HUES48 (cell line): ENCODE data around the gene NUP35.
"Not testable (repeated sequence)": the region's sequence is repeated elsewhere in the genome, so short reads cannot be mapped to it uniquely, and the experiment has no call there.

Experiments
- H3K27ac ChIP-seq: one replicate; pipeline ENCODE4 v1.7.0; 2013; ENCODE audit warnings: low read depth, low read length, inconsistent platforms
- H3K27me3 ChIP-seq: 2 replicates; pipeline ENCODE4 v1.6.1; 2013; ENCODE audit warnings: mild to moderate bottlenecking, low read length; ENCODE audit not compliant: control insufficient read depth, insufficient read depth
- H3K36me3 ChIP-seq: 2 replicates; pipeline ENCODE4 v1.6.1; 2013; ENCODE audit warnings: low read length; ENCODE audit not compliant: control insufficient read depth, insufficient read depth
- H3K4me1 ChIP-seq: 2 replicates; pipeline ENCODE4 v1.6.1; 2013; ENCODE audit warnings: mild to moderate bottlenecking, low read length; ENCODE audit not compliant: control insufficient read depth, insufficient read depth
- H3K4me3 ChIP-seq: 2 replicates; pipeline ENCODE4 v1.5.1; 2013; ENCODE audit warnings: mild to moderate bottlenecking, low read depth, low read length
- H3K9ac ChIP-seq: 2 replicates; pipeline ENCODE4 v1.6.1; 2013; ENCODE audit warnings: mild to moderate bottlenecking, low read depth, low read length, moderate library complexity
- H3K9me3 ChIP-seq: 2 replicates; pipeline ENCODE4 v1.6.1; 2013; ENCODE audit warnings: low read length; ENCODE audit not compliant: control insufficient read depth, insufficient read depth

Gene NUP35

DNA sequence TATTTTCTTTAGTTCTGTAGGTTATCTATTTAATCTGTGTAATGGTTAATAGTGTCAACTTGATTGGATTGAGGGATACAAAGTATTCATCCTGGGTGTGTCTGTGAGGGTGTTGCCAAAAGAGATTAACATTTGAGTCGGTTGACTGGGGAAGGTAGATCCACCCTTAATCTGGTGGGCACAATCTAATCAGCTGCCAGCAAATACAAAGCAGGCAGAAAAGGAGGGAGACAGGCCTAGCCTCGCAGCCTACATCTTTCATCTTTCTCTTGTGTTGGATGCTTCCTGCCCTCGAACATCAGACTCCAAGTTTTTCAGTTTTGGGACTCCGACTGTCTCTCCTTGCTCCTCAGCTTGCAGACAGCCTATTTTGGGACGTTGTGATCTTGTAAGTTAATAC, 42.7 kb downstream of the NUP35 start:
- H3K36me3 ChIP-seq = peaks cover 32% of the 10 kb centered on the region
- H3K27me3 ChIP-seq, H3K4me1 ChIP-seq, H3K27ac ChIP-seq, H3K4me3 ChIP-seq, H3K9me3 ChIP-seq, H3K9ac ChIP-seq: not testable (repeated sequence)

DNA sequence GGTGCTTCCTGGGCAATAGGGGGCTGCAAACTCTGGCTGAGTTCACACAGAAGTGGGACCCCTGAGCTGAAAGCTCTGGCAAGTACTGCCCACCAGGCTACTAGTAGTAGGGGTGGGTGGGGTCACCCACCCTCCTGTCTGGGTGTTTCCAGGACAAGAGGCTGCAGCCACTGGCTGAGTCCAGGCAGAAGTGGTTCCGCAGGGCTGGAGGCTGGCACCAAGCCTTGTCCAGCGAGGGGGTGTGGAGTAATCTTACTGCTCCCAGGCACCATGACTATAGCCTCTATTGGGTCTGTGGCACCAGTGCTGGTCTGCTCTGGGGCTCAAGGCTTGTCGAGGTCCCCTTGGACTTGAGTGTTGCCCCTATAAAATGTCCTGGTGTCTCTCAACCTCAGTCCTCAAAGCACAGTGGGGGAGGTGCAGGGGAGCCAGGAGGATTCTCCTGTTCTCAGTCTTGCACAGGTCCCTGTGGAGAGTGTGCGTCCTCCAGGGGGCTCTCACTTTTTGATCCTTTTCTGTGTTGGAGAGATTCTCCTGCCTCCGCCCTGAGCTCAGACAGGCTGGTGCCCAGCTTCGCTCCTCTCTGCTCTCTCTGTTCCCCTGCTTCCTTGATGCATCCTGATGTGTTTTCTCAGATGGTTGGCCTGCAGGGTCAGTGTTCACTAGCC, 48.1 kb downstream of the NUP35 start:
- H3K4me3 ChIP-seq = no peak overlapping the region
- no peaks in the 10 kb centered on the region for H3K4me1 ChIP-seq
- no peak overlapping the region for H3K27ac ChIP-seq
- no peaks in the 10 kb centered on the region for H3K27me3 ChIP-seq
- H3K9me3 ChIP-seq = no peaks in the 10 kb centered on the region
- H3K36me3 ChIP-seq = 0 out of 2 replicates have a peak, but pooled peaks cover 8% of the 10 kb centered on the region
- H3K9ac ChIP-seq = no peak overlapping the region

DNA sequence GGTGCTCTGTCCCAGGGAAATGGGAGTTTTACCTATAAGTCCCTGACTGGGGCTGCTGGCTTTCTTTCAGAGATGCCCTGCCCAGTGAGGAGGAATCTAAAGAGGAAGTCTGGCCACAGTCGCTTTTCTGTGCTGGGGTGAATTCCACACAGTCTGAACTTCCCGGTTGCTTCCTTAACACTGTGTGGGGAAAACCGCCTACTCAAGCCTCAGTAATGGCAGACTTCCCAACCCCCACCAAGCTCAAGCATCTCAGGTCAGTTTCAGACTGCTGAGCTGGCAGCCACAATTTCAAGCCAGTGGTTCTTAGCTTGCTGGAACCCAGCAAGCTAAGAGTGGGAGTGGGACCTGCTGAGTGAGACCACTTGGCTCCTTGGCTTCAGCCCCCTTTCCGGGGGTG, 54.9 kb downstream of the NUP35 start:
- no peaks in the 10 kb centered on the region for H3K27me3 ChIP-seq
- H3K4me3 ChIP-seq = no peak overlapping the region
- no peak overlapping the region for H3K9ac ChIP-seq
- H3K4me1 ChIP-seq = no peaks in the 10 kb centered on the region
- H3K27ac ChIP-seq = no peak overlapping the region
- peaks cover 51% of the 10 kb centered on the region for H3K36me3 ChIP-seq
- peaks cover 11% of the 10 kb centered on the region for H3K9me3 ChIP-seq

DNA sequence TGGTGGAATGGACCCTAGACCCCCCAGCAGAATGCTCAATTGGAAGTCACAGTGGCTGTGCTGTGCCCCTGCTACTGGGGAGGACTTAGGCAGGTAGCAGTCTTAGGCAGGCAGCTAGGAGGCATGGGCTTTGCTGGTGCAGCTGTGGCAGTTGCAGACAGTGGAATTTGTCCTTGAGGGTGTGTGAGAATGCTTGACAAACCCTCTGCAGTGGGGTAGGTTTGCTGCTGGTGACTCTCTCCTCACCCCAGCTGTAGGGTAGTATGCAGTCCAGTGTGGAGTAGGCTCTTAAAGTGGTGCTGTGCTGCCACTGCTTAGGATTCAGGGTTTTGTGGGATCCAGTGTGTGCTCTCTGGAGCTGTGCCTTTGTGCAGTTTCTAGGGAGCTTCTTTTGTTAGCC, 61.3 kb downstream of the NUP35 start:
- peaks cover 78% of the 10 kb centered on the region for H3K36me3 ChIP-seq
- H3K9ac ChIP-seq = no peak overlapping the region
- H3K4me1 ChIP-seq = no peaks in the 10 kb centered on the region
- H3K9me3 ChIP-seq = peaks cover 11% of the 10 kb centered on the region
- H3K4me3 ChIP-seq = no peak overlapping the region
- no peaks in the 10 kb centered on the region for H3K27me3 ChIP-seq
- no peak overlapping the region for H3K27ac ChIP-seq

DNA sequence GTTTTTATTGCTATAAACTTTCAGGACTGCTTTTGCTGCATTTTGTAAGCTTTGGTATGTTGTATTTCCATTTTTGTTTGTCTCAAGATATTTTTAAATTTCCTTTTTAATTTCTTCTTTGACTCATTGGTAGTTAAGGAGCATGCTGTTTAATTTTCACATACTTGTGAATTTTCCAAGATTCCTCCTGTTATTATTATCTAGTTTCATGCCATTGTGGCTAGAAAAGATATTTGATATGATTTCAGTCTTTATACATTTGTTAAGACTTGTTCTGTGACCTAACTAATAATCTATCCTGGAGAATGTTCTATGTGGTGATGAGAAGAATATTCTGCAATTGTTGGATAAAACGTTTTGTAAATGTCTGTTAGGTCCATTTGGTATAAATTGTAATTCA, 62.1 kb downstream of the NUP35 start:
- Histone ChIP-seq H3K9me3 (peaks cover 11% of the 10 kb centered on the region), H3K36me3 (peaks cover 76% of the 10 kb centered on the region), H3K27ac (no peak overlapping the region), H3K4me3 (no peak overlapping the region), H3K4me1 (no peaks in the 10 kb centered on the region), H3K9ac (no peak overlapping the region), H3K27me3 (no peaks in the 10 kb centered on the region)

DNA sequence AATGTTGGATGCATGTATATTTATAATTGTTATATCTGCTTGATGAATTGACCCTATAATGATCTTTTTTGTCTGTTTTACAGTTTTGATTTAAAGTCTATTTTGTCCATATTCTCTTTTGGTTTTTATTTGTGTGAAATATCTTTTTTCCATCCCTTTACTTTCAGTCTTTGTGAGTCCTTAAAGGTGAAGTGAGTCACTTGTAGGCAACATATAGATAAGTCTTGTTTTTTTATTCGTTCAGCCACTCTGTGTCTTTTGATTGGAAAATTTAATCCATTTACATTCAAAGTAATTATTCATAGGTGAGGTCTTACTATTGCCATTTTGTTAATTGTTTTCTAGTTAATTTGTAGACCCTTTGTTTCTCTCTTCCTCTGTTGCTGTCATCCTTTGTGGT, 62.5 kb downstream of the NUP35 start:
- Histone ChIP-seq H3K36me3 (peaks cover 76% of the 10 kb centered on the region), H3K27ac (no peak overlapping the region), H3K9ac (no peak overlapping the region), H3K9me3 (peaks cover 11% of the 10 kb centered on the region), H3K4me1 (no peaks in the 10 kb centered on the region), H3K4me3 (no peak overlapping the region), H3K27me3 (no peaks in the 10 kb centered on the region)

- Histone ChIP-seq H3K4me1 (no peaks in the 10 kb centered on the region), H3K9me3 (no peaks in the 10 kb centered on the region), H3K27me3 (no peaks in the 10 kb centered on the region), H3K4me3 (no peak overlapping the region), H3K36me3 (peaks cover 50% of the 10 kb centered on the region), H3K9ac (no peak overlapping the region), H3K27ac (no peak overlapping the region)
Observed at GRCh38 chr2:183192343-183192742, 68.1 kb downstream of the NUP35 start.

- no peaks in the 10 kb centered on the region for H3K9me3 ChIP-seq
Observed at GRCh38 chr2:183193904-183194303, 69.7 kb downstream of the NUP35 start.

GRCh38 chr2:183195397-183195796, 71.2 kb downstream of the NUP35 start:
- no peaks in the 10 kb centered on the region for H3K4me1 ChIP-seq
- peaks cover 22% of the 10 kb centered on the region for H3K36me3 ChIP-seq
- no peak overlapping the region for H3K27ac ChIP-seq
- no peaks in the 10 kb centered on the region for H3K9me3 ChIP-seq
- no peak overlapping the region for H3K9ac ChIP-seq
- H3K27me3 ChIP-seq = no peaks in the 10 kb centered on the region
- no peak overlapping the region for H3K4me3 ChIP-seq

More at GRCh38 chr2:183193904-183194303, 69.7 kb downstream of the NUP35 start:
- H3K4me1 ChIP-seq = no peaks in the 10 kb centered on the region
- no peak overlapping the region for H3K27ac ChIP-seq
- no peaks in the 10 kb centered on the region for H3K27me3 ChIP-seq
- H3K9ac ChIP-seq = no peak overlapping the region
- H3K36me3 ChIP-seq = peaks cover 36% of the 10 kb centered on the region
- no peak overlapping the region for H3K4me3 ChIP-seq

GRCh38 chr2:183195998-183196409, 71.8 kb downstream of the NUP35 start:
- Histone ChIP-seq H3K27ac (no peak overlapping the region), H3K36me3 (peaks cover 18% of the 10 kb centered on the region), H3K27me3 (no peaks in the 10 kb centered on the region), H3K9me3 (no peaks in the 10 kb centered on the region), H3K9ac (no peak overlapping the region), H3K4me1 (no peaks in the 10 kb centered on the region), H3K4me3 (no peak overlapping the region)

GRCh38 chr2:183204397-183204796, 80.2 kb downstream of the NUP35 start:
- no peaks in the 10 kb centered on the region for H3K36me3 ChIP-seq
- H3K9me3 ChIP-seq = no peaks in the 10 kb centered on the region
- no peak overlapping the region for H3K4me3 ChIP-seq
- H3K27ac ChIP-seq = no peak overlapping the region
- 0 out of 2 replicates have a peak, but pooled peaks cover 5% of the 10 kb centered on the region for H3K4me1 ChIP-seq
- H3K27me3 ChIP-seq = no peaks in the 10 kb centered on the region
- H3K9ac ChIP-seq = no peak overlapping the region
